Measurements from ENCODE around the gene SNRNP70.

SNRNP70 gene

GRCh38 chr19:49148044-49148682 lies 62.9 kb downstream of the SNRNP70 start:
- DNase-seq (ENCODE audit: low spot score) = no peak

DNA sequence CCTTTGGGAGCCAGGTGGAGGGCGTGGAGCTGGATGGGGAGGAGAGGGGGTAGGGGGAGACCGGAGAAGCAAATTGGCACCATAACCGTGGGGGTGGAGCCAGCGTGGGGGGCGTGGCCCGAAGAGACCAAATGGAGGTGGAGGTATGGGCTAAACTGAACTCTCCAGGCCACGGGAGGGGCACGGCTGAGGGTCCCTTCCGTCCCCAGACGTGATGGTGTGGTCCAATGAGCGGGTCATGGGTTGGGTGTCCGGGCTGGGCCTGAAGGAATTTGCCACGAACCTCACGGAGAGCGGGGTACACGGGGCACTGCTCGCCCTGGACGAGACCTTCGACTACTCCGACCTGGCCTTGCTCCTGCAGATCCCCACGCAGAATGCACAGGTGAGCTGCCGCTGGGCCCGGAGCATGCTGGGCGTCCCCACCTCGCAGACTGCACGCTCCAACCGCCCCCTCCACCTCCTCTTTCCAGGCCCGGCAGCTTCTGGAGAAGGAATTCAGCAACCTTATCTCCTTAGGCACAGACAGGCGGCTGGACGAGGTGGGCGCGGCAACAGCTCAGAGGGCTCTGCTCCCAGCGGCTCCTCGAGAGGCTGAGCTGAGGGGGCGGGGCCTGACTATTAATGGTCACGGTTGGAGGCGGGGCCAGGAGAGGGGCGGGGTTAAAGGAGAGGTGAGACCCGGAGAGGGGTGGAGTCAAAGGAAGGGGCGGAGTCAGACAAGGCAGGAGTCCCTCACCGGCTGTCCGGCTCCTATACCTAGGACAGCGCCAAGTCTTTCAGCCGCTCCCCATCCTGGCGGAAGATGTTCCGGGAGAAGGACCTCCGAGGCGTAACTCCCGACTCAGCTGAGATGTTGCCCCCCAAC lies 63.8 kb downstream of the SNRNP70 start:
- peak; percentile 98 for DNase-seq (ENCODE audit: low spot score)

DNA sequence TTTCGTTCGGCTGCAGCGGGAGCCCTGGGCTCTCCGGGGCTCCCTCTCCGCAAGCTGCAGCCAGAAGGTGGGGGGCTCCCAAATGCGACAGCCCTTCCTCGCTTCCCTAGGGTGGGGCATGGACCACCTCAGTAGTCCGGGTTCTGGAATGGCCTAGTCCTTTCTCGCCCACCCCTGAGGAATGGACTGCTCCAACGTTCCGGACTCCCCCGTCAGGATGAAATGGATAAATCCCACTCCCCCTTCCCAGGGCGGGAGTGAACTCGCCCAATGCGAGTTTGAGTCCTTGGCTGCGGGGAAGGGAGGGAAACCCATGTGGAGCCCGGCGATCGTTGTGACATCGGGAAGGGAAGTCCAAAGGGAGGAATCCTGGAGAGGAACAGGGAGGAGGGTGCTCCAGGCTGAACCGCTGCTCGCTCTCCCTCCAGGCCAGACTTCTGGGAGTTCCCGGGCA lies 64.4 kb downstream of the SNRNP70 start:
- no peak for DNase-seq (ENCODE audit: low spot score)

DNA sequence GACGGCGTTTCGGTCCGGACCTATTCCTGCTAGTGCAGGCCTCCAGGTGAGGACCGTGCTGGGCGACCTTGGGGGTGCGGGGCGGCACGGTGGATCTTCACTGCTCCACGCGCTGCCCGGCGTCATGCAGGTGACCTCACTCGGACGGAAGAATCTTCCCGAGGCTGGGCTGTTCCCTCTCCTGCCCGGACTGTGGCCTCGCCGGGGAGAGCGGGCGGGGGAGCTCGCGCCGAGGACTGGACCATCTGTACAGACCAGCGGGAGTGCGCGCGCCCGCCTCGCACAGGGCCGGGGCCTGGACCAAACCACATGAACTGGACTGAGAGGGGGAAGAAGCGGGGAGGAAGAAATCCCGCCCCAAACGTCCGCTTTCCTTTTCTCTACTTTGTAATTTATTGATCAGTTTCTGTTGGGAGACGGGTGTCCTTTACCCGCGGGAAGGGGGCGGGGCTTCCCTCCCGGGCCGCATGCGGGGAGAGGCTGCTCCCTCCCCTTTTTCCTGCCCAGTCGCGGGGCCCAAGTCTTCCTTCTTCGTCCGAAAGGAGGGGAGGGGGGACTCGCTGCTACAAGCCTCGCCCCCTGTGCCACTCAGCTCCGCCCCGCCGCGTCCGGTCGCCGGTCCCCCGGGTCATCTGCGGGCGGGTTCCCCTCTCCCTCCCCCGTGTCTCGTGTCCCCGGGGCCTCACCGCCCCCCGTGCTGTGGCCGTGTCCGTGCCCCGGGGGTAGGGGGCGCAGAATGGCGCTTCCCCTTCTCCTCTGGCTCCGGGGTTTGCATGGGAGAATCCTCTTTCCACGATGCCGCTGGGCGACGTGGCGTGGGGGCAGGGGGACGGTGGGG lies 65.1 kb downstream of the SNRNP70 start:
- peak; percentile 95 for DNase-seq (ENCODE audit: low spot score)

DNA sequence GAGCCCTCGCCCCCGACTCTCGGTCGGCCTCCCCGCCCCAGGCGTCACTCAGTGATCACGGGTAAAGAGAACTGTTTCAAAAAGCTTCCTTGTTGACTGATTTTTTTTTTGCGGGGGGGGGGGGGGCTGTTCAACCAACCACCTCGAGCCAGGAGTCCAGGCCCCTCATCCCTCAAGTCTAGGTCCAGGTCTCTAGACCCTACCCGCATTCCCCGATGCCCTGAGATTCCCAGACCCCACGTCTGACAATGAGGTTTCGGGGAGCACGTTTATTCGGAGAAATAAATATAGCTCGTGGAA lies 65.6 kb downstream of the SNRNP70 start:
- no peak for DNase-seq (ENCODE audit: low spot score)

- peak; percentile 66 for DNase-seq (ENCODE audit: low spot score)
These were observed 66.2 kb downstream of the SNRNP70 start for GRCh38 chr19:49151267-49152118.

- DNase-seq (ENCODE audit: low spot score) = no peak
These were observed 66.9 kb downstream of the SNRNP70 start for GRCh38 chr19:49152119-49152550.

DNA sequence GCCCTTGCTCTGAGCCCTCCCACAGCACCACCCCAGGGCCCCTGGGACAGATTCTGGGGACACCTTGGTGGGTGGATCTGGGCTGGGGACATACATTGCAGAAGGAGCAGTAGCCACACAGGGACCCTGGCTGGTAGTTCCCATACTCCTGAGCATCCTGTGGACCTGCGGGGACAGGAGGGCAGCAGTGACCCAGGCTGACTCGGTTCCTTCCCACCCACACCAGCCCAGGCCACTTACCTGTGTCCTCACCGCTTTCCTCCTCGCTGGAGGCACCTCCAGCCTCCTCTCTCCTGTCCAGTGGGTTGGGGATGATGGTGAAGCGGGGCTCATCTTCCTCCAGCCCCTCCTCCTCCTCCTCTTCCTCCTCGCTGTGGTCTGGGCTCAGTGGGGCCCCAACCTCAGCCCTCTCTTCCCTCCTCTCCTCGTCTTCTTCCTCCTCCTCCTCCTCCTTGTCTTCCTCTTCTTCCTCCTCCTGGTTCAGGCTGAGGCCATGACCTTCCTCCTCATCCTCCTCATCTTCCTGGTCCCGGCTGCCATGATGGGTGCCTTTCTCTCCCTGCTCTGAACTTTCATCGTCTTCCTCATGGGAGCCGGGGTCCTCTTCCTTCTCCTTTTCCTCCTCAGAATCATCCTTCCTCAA lies 68.0 kb downstream of the SNRNP70 start:
- DNase-seq (ENCODE audit: low spot score) = no peak

DNA sequence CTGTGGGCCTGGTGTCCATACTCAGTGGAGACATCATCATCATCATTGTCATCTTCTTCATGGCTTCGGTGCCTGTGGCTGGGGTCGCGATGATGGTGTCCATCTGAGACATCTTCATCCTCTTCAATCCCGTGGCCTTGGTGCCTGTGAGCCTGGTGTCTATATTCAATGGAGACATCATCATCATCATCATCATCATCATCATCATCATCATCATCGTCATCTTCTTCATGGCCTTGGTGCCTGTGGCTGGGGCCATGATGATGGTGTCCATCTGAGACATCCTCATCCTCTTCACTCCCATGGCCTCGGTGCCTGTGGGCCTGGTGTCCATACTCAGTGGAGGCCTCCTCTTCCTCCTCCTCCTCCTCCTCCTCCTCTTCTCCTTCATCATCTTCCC lies 69.0 kb downstream of the SNRNP70 start:
- no peak for DNase-seq (ENCODE audit: low spot score)

- no peak for DNase-seq (ENCODE audit: low spot score)
These were observed 70.0 kb downstream of the SNRNP70 start, which contains the start of gene HRC for GRCh38 chr19:49155005-49155819. HRC (minus strand) TSS chr19:49155396; CDS start chr19:49155237, 159 bp downstream.

DNA sequence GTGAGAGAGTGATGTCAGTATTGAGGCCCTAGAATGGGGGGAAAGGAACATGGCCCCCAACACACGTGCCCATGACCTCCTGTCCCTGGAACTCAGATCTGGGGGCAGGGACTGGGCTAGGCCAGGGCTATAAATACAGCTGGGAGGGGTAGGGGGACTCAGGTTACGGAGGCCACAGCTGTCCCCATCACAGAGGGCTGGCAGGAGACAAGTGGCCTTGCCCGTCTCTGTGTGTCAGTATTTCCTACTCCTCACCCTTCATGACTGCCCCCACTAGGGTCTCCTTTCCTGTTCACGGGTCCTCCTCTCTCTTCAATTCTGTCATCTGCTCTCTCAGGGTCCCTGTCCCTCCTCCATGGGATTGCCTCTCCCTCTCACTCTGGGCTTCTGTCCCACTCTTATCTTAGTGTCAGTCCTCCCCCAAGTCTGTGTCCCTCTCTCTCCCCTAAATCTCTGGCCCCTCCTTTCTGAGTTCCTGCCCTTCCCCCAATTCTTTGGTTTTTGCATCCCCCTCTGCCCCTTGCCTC lies 70.6 kb downstream of the SNRNP70 start:
- DNase-seq (ENCODE audit: low spot score) = no peak

DNA sequence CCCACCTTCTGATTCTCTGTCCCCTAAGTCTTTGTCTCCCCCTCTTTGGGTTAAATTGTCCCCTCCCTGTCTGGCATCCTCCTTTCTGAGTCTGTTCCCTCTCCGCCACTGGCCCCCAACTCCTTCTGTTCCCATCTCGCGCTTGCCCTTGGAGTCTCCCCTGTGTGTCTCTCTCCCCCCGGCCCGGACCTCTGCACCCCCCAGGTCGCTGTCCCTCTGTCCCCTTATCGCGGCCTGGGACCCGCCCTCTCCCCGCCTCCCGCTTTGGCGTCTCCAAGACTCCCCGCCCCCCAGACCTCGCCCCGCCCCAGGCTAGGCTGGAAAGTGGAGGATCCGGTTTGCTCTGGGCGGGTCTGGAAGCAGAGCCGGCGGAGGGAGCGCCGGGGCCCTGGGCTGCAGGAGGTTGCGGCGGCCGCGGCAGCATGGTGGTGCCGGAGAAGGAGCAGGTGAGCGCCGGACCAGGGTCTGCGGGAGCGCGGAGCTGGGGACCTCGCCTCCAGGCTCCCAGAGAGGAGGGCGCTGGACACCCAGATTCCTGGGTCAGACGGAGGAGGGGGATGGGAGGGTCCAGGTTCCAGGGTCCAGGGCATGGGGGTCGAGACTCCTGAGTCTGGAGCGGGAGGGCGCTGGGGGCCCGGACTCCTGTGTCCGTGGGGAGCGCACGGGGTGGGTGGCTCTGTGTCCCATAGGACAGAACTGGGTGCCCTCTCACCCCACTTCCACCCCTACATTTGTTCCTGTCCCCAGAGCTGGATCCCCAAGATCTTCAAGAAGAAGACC lies 72.4 kb downstream of the SNRNP70 start, which contains the start of gene TRPM4:
Gene TRPM4 (plus strand): TSS at position 348 of the 780 bp plus-strand sequence. CDS start 75 bp downstream, at position 423.
- peak; percentile 94 for DNase-seq (ENCODE audit: low spot score)

All from HuH-7.5 (cell line).